Measurements from ENCODE around the gene COL24A1. TPM values are rescaled to one million over a fixed set of nuclear protein-coding genes. Genes with fewer than 3 reads are reported as not detected.
"Not testable (repeated sequence)": the region's sequence is repeated elsewhere in the genome, so short reads cannot be mapped to it uniquely, and the experiment has no call there.

Gene COL24A1
- total RNA-seq, 4 donors from 2014 or later = 1.2 to 4.7 (median 3.3) TPM

GRCh38 chr1:85864727-85865126 is 291.8 kb downstream of the COL24A1 start:
- H3K9me3 ChIP-seq = no peaks in the 10 kb centered on the region
- no peak overlapping the region for H3K4me3 ChIP-seq
- ATAC-seq = no peak
- H3K27me3 ChIP-seq = no peaks in the 10 kb centered on the region
- WGBS, 2 donors (ENCODE audit: low coverage in 1 of 2) = 71 to 81% methylated on average over 1 of the region's 1 CpG
- H3K36me3 ChIP-seq = peaks cover 0 to 14% of the 10 kb centered on the region in 2 donors
- no peak for TF ChIP-seq CTCF (IDR thresholded peaks at IDR 0.05)
- no peak for TF ChIP-seq POLR2AphosphoS5 (IDR thresholded peaks at IDR 0.05)
- TF ChIP-seq EP300 (IDR thresholded peaks at IDR 0.05) = no peak
- no peak overlapping the region for H3K27ac ChIP-seq
- no peaks in the 10 kb centered on the region for H3K4me1 ChIP-seq

GRCh38 chr1:85863639-85864038 is 292.9 kb downstream of the COL24A1 start:
- H3K4me1 ChIP-seq, H3K27me3 ChIP-seq, H3K9me3 ChIP-seq, H3K27ac ChIP-seq, ATAC-seq, H3K4me3 ChIP-seq: not testable (repeated sequence)
- WGBS, 2 donors (ENCODE audit: low coverage in 1 of 2) = 95 to 100% methylated on average over 1 of the region's 1 CpG
- peaks cover 0 to 14% of the 10 kb centered on the region in 2 donors for H3K36me3 ChIP-seq

- no peaks in the 10 kb centered on the region for H3K4me1 ChIP-seq
- 29 to 80% methylated on average over 1 of the region's 1 CpG for WGBS, 2 donors (ENCODE audit: low coverage in 1 of 2)
- ATAC-seq = no peak
- H3K36me3 ChIP-seq = peaks cover 0 to 5% of the 10 kb centered on the region in 2 donors
- no peak overlapping the region for H3K27ac ChIP-seq
- H3K4me3 ChIP-seq = no peak overlapping the region
- H3K9me3 ChIP-seq = no peaks in the 10 kb centered on the region
- TF ChIP-seq EP300 (IDR thresholded peaks at IDR 0.05) (no peak), POLR2AphosphoS5 (IDR thresholded peaks at IDR 0.05) (no peak), POLR2A (IDR thresholded peaks at IDR 0.05) (no peak), CTCF (IDR thresholded peaks at IDR 0.05) (no peak)
- H3K27me3 ChIP-seq = no peaks in the 10 kb centered on the region
These were observed 294.1 kb downstream of the COL24A1 start for GRCh38 chr1:85862456-85862855.

- Histone ChIP-seq H3K9me3 (no peaks in the 10 kb centered on the region), H3K4me3 (no peak overlapping the region), H3K27me3 (no peaks in the 10 kb centered on the region), H3K4me1 (no peaks in the 10 kb centered on the region), H3K27ac (no peak overlapping the region), H3K36me3 (no peaks in the 10 kb centered on the region)
- TF ChIP-seq CTCF (IDR thresholded peaks at IDR 0.05) (no peak), EP300 (IDR thresholded peaks at IDR 0.05) (no peak), POLR2A (IDR thresholded peaks at IDR 0.05) (no peak), POLR2AphosphoS5 (IDR thresholded peaks at IDR 0.05) (no peak)
- ATAC-seq = no peak
These were observed 298.6 kb downstream of the COL24A1 start for GRCh38 chr1:85857991-85858390.

GRCh38 chr1:85850238-85850637 is 306.3 kb downstream of the COL24A1 start:
- H3K27ac ChIP-seq = no peak overlapping the region
- WGBS, 2 donors (ENCODE audit: low coverage in 1 of 2) = 37 to 75% methylated on average over 2 of the region's 2 CpGs
- H3K9me3 ChIP-seq = no peaks in the 10 kb centered on the region
- no peaks in the 10 kb centered on the region for H3K27me3 ChIP-seq
- no peaks in the 10 kb centered on the region for H3K36me3 ChIP-seq
- TF ChIP-seq POLR2AphosphoS5 (IDR thresholded peaks at IDR 0.05) (no peak), CTCF (IDR thresholded peaks at IDR 0.05) (no peak), POLR2A (IDR thresholded peaks at IDR 0.05) (no peak), EP300 (IDR thresholded peaks at IDR 0.05) (no peak)
- ATAC-seq = no peak
- no peak overlapping the region for H3K4me3 ChIP-seq
- no peaks in the 10 kb centered on the region for H3K4me1 ChIP-seq

- WGBS, 2 donors (ENCODE audit: low coverage in 1 of 2) = 53 to 70% methylated on average over 2 to 4 of the region's 4 CpGs
- no peaks in the 10 kb centered on the region for H3K36me3 ChIP-seq
- no peaks in the 10 kb centered on the region for H3K27me3 ChIP-seq
- no peaks in the 10 kb centered on the region for H3K9me3 ChIP-seq
- no peak overlapping the region for H3K27ac ChIP-seq
- TF ChIP-seq EP300 (IDR thresholded peaks at IDR 0.05) (no peak), CTCF (IDR thresholded peaks at IDR 0.05) (no peak), POLR2AphosphoS5 (IDR thresholded peaks at IDR 0.05) (no peak), POLR2A (IDR thresholded peaks at IDR 0.05) (no peak)
- no peaks in the 10 kb centered on the region for H3K4me1 ChIP-seq
- no peak overlapping the region for H3K4me3 ChIP-seq
- no peak for ATAC-seq
These were observed 306.9 kb downstream of the COL24A1 start for GRCh38 chr1:85849660-85850059.
